SK-N-MC (cell line): ENCODE data around the gene FKBP8.

Source experiments
- EZH2 ChIP-seq: fragments of 200-600 bp; sonication (generic); IDR thresholded peaks from one replicate; pipeline ENCODE4 v1.6.1; 2017; ENCODE audit warnings: antibody characterized with exemption
- POLR2AphosphoS5 ChIP-seq: IDR thresholded peaks from 2 replicates; pipeline ENCODE4 v1.6.1; 2012; ENCODE audit warnings: mild to moderate bottlenecking, low read depth, low read length, borderline replicate concordance

DNA sequence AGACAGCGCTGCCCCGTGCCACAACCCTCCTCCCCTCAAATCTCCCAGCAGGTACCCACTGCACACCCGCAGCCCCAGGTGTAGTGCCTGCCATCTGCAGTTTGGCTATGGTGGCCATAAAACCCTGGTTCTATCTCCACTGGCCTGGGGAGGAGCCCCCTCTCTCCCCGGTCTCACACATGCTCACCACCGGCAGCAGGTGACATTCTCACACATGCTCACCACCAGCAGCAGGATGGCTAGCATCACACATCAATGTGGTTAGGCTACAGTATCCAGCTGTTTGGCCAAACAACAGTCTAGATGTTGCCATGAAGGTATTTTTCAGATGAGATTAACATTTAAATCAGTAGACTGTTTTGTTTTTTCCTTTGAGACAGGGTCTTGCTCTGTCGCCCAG lies 52.6 kb downstream of the FKBP8 start:
- TF ChIP-seq POLR2AphosphoS5 (no peak), EZH2 (no peak)
